ENCODE measurements around the gene TAX1BP3. TPM values are rescaled to one million over a fixed set of nuclear protein-coding genes. Genes with fewer than 3 reads are reported as not detected.

Gene TAX1BP3
- total RNA-seq, 4 donors from 2014 or later = 44.7 to 98.7 (median 74.0) TPM

DNA sequence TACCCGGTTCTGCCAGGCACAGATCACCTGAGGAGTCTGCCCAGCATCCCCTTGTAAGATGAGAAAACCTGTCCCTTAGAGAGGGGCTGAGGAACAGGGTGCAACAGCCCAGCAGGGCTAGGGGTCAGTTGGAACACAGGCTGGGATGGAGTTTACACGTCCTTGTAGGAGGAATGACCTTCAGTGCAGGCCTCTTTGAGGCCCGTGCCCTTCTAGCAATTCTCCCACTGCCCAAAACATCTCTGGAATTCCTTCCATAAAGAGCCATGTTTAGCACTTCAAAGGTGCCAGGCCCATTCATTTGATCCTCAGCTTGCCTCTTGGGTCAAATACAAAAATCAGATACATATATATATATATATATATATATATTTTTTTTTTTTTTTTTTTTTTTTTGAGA is 27.4 kb downstream of the TAX1BP3 start:
- Histone ChIP-seq H3K4me3 (no peak overlapping the region), H3K36me3 (no peaks in the 10 kb centered on the region), H3K4me1 (no peaks in the 10 kb centered on the region), H3K27ac (no peak overlapping the region), H3K27me3 (no peaks in the 10 kb centered on the region), H3K9me3 (no peaks in the 10 kb centered on the region)
- DNase-seq = no peak
- TF ChIP-seq, protein P1, sequence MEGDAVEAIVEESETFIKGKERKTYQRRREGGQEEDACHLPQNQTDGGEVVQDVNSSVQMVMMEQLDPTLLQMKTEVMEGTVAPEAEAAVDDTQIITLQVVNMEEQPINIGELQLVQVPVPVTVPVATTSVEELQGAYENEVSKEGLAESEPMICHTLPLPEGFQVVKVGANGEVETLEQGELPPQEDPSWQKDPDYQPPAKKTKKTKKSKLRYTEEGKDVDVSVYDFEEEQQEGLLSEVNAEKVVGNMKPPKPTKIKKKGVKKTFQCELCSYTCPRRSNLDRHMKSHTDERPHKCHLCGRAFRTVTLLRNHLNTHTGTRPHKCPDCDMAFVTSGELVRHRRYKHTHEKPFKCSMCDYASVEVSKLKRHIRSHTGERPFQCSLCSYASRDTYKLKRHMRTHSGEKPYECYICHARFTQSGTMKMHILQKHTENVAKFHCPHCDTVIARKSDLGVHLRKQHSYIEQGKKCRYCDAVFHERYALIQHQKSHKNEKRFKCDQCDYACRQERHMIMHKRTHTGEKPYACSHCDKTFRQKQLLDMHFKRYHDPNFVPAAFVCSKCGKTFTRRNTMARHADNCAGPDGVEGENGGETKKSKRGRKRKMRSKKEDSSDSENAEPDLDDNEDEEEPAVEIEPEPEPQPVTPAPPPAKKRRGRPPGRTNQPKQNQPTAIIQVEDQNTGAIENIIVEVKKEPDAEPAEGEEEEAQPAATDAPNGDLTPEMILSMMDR (IDR thresholded peaks at IDR 0.05) = no peak
- no peak for TF ChIP-seq POLR2A (IDR thresholded peaks at IDR 0.05)
- intact Hi-C loops (cut with DNase I; ENCODE audit: low total_unique reads) = no loop called here

DNA sequence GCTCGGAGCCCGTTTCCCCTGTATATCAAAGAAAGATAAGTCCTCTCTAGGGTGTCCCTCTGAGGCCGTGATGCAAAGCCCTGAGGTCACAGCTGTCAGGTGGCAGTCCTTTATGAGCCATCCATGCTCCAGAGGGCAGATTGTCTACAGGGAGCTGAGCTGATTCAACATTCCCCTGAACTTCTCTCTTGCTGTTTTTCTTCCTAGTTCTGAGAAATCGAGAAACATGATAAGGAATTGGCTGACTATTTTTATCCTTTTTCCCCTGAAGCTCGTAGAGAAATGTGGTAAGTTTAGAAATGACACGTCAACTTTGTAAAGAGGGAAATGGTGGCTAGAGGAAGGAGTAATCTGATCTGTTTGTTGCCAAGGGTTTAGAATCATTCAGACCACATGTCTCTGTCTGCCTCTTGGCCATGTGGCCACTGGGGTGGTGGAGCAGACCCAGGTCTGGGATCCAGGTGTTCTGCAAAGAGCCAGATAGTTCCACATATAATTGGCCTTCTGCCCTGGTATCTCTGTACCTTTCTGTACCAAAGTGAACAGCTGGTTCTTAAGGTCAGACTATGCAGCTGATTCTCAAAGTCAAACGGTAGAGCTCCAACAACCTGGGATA is 28.3 kb downstream of the TAX1BP3 start:
- no peaks in the 10 kb centered on the region for H3K27me3 ChIP-seq
- no peaks in the 10 kb centered on the region for H3K4me1 ChIP-seq
- intact Hi-C loops (cut with DNase I; ENCODE audit: low total_unique reads) = no loop called here
- no peaks in the 10 kb centered on the region for H3K36me3 ChIP-seq
- no peak for TF ChIP-seq POLR2A (IDR thresholded peaks at IDR 0.05)
- TF ChIP-seq, protein P1 (IDR thresholded peaks at IDR 0.05) = no peak
- no peak for DNase-seq
- H3K4me3 ChIP-seq = no peak overlapping the region
- no peaks in the 10 kb centered on the region for H3K9me3 ChIP-seq
- H3K27ac ChIP-seq = no peak overlapping the region

DNA sequence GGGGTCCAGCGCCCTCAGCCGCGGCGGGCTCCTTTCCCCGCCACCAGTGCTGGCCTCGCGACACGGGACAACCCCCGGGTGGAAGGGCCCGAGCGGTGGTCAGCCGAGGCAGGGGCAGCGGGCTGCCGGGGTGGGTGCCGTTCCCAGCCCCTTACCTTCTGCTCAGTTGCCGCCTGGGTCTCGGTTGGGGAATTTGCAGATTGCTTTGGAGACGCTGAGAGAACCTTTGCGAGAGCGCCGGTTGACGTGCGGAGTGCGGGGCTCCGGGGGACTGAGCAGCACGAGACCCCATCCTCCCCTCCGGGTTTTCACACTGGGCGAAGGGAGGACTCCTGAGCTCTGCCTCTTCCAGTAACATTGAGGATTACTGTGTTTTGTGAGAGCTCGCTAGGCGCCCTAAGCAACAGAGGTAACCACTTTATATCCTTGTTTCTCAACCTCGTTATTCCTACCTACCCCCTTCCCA is 31.4 kb downstream of the TAX1BP3 start:
- H3K36me3 ChIP-seq = no peaks in the 10 kb centered on the region
- H3K4me1 ChIP-seq = no peaks in the 10 kb centered on the region
- no peak for TF ChIP-seq POLR2A (IDR thresholded peaks at IDR 0.05)
- TF ChIP-seq, protein P1 (IDR thresholded peaks at IDR 0.05) = no peak
- DNase-seq = no peak
- intact Hi-C loops (cut with DNase I; ENCODE audit: low total_unique reads) = no loop called here
- H3K4me3 ChIP-seq = peak overlapping the region; percentile 73 to 85
- H3K27me3 ChIP-seq = no peaks in the 10 kb centered on the region
- peak overlapping the region; percentile 95 to 96 for H3K27ac ChIP-seq
- H3K9me3 ChIP-seq = no peaks in the 10 kb centered on the region

DNA sequence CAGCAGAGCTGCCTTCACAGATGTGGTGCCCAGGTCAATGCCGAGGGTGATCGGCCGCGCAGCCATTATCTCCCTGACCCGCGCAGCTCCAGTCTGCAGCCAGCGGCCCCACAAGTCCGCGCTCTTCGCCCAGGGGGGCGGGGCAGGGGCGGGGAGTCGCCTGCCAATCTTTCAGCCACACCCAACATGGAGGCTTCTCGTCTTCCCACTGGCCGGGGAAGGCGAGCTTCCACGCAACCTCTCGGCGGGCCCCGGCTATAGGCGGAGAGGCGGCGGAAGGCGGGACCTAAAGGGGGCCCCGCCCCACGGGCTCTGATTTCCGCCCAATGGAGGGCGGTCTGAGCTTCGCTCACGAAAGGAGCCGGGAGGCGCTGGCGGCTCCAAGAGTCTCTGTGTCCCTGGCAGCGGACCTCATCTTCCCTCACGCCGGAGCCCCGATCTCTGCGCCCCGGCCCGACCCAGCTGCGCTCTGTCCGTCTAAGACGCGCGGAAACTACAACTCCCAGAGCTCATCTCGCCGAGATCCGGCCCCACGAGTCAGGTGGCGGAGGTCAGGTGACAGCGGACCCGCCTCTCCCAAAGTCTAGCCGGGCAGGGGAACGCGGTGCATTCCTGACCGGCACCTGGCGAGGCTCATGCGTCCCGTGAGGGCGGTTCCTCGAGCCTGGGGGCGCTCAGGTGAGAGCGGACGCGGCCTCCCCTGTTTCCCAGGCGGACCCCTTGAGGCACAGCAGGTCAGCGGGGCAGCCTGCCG is 32.0 kb downstream of the TAX1BP3 start, which contains the start of the genes CTNS and SHPK:
Gene CTNS (plus strand): TSS at position 607 of the 754 bp plus-strand sequence. CDS start 3,447 bp downstream, outside the sequence.
Gene SHPK (minus strand): TSS at position 97 of the 754 bp plus-strand sequence. CDS start 31 bp downstream, at position 66.
- no peaks in the 10 kb centered on the region for H3K4me1 ChIP-seq
- H3K27me3 ChIP-seq = no peaks in the 10 kb centered on the region
- H3K9me3 ChIP-seq = no peaks in the 10 kb centered on the region
- intact Hi-C loops (cut with DNase I; ENCODE audit: low total_unique reads) = no loop called here
- peak within 1 kb of the TSS; percentile 95 to 96 for H3K27ac ChIP-seq
- H3K36me3 ChIP-seq = no peaks in the 10 kb centered on the region
- TF ChIP-seq POLR2A (IDR thresholded peaks at IDR 0.05) = peak; percentile 38 to 63
- TF ChIP-seq, protein P1 (IDR thresholded peaks at IDR 0.05) = no peak
- peak within 1 kb of the TSS; percentile 73 to 85 for H3K4me3 ChIP-seq
- DNase-seq = peak; percentile 96 to 97
